Cortex of kidney (tissue), 1 donor: ENCODE results near the gene TBCE.
"Not testable (repeated sequence)": the region's sequence is repeated elsewhere in the genome, so short reads cannot be mapped to it uniquely, and the experiment has no call there.

Experiments used
- DNase-seq: peaks from one replicate; lab custom pipeline; 2025; lab: John Stamatoyannopoulos, UW

Gene TBCE

DNA sequence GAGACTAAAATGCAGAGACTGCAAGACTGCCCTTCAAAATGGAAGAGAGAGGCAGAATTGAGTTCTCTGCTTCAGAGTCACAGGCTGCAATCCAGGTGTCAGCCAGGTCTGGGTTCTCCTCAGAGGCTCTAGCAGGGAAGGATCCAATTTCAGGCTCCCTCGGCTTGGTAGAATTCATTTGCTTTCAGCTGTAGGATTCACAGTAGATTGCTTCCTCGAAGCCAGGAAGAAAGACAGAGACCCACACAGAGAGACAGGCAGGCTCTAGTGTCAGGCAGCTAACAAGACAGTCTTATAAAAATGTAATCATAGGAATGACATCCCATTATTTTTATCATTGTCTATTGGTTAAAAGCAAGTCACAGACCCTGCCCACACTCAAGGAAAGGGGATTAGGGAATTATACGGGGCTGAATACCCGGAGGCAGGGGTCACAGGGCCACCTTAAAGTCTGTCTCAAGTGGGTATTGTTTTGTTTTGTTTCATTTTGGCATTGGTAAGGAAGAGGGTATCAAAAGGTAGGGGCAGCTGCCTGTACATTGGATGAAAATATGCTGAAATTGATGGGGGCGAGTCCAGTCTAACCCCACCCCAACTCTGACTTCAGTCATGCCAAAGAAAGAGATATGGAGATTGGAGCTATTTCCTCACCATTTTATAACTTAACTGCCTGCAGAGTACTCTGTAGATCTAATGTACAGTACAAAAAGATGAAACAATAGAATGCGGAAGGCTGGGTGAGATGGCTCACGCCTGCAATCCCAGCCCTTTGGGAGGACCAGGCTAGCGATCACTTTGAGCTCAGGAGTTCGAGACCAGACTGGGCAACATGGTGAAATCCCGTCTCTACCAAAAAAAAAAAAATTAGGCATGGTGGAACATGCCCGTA lies 9.5 kb upstream of the TBCE start:
- DNase-seq: no peak

DNA sequence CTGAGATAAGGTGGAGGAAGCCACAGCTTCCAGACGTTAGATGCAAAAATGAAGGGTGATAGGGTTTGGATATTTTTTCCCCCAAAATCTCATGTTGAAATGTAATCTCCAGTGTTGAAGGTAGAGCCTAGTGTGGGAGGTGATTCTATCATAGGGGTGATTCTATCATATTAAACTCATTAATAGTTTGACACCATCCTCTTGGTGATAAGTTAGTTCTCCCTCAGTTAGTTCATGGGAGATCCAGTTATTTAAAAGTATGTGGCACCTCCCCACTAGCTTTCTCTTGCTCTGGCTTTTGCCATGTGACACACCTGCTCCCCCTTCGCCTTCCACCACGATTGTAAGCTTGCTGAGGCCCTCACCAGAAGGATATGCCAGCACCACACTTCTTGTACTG lies 8.3 kb upstream of the TBCE start:
- DNase-seq: no peak

DNA sequence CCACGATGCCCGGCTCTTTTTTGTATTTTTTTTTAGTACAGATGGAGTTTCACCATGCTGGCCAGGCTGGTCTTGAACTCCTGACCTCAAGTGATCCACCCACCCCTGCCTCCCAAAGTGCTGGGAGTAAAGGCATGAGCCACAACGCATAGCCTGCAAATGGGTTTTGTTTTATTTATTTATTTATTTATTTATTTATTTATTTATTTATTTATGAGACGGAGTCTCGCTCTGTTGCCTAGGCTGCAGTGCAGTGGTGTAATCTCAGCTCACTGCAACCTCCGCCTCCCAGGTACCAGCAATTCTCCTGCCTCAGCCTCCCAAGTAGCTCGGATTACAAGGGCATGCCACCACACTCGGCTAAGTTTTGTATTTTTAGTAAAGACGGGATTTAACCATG lies 3.0 kb upstream of the TBCE start:
- not testable (repeated sequence) for DNase-seq

DNA sequence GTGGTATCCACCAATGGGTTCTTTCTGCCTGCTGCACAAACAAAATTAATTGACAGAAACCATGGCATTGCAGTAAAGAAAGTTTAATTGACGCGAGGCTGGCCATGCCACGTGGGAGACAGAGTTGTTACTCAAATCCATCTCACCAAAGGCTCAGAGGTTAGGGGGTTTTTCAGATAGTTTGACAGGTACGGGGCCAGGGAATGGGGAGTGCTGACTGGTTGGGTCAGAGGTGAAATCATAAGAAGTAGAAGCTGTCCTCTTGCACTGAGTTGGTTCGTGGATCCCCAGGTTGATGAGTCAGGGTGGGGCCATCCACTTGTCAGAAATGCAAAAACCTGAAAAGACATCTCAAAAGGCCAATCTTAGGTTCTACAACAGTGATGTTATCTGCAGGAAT lies 941 bp upstream of the TBCE start:
- no peak for DNase-seq

DNA sequence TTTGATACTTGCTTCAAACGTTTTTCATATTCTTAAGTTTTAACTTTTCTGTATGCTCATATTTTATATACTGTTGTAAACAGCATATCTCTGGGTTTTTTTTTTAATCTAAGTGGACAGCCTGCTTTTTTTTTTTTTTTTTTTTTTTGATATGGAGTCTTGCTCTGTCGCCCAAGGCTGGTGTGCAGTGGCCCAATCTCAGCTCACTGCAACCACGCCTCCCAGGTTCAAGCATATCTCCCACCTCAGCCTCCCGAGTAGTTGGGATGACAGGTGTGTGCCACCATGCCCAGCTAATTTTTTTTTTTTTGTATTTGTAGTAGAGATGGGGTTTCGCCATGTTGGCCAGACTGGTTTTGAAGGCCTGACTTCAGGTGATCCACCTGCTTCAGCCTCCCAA lies 1.2 kb downstream of the TBCE start:
- DNase-seq: no peak

DNA sequence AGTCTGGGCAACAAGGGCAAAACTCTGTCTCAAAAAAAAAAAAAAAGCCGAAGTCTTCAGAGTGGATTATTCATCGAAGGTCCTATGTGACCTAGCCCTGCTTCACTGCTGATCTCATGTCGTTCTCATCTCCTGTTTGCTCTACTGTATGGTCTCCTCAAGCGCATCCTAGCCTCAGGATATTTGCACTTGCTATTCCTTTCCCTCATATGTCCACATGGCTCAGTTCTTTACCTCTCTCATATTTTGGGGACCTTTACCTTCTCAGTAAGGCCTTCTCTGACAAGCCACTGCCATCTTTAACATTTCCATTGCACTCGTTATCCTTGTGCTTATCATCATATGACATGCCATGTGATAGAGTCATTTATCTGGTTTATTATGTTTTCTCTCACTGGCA lies 2.6 kb downstream of the TBCE start:
- DNase-seq: no peak

DNA sequence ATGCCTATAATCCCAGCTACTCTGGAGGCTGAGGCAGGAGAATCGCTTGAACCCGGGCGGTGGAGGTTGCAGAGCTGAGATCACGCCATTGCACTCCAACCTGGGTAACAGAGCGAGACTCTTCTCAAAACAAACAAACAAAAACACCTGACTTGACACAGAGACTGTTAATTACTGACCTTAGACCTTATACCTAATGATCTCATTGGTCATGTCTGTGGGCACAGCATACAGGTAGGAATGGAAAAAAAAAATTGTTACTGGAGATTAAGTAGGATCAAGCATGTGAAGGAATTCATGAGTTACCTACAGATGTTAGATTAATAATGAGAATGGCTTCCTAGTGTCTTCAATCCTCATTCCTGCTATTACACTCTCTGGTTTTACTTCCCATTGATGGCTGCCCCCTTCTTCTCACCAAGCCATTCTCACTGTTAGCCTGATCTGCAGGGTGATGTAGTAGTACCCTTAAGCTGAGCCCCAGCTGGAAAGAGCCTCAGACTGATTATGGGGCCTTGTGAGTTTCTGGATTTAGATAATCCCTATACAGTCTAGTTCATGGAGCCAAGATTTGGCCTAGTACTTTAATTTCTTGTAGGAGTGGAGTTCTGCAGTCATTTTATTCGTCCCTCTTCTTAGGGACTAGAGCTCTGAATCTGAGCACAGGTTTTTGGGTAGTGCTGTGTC lies 8.8 kb downstream of the TBCE start:
- DNase-seq: no peak

DNA sequence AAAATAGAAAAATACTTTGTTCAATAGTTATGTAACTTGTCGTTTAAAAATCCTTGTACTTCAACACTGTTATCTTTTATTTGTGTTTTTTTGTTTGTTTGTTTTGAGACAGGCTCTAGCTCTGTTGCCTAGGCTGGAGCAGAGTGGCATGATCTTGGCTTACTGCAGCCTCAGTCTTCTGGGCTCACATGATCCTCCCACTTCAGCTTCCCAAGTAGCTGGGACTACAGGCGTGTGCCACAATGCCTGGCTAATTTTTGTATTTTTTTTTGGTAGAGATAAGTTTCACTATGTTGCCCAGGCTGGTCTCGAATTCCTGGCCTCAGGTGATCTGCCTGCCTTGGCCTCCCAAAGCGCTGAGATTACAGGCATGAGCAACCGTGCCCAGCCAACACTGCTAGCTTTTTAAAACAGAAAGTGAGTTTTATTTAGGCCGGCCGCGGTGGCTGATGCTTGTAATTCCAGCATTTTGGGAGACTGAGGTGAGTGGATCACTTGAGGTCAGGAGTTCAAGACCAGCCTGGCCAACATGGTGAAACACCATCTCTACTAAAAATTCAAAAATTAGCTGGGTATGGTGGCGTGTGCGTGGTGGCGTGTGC lies 11.0 kb downstream of the TBCE start:
- not testable (repeated sequence) for DNase-seq

DNA sequence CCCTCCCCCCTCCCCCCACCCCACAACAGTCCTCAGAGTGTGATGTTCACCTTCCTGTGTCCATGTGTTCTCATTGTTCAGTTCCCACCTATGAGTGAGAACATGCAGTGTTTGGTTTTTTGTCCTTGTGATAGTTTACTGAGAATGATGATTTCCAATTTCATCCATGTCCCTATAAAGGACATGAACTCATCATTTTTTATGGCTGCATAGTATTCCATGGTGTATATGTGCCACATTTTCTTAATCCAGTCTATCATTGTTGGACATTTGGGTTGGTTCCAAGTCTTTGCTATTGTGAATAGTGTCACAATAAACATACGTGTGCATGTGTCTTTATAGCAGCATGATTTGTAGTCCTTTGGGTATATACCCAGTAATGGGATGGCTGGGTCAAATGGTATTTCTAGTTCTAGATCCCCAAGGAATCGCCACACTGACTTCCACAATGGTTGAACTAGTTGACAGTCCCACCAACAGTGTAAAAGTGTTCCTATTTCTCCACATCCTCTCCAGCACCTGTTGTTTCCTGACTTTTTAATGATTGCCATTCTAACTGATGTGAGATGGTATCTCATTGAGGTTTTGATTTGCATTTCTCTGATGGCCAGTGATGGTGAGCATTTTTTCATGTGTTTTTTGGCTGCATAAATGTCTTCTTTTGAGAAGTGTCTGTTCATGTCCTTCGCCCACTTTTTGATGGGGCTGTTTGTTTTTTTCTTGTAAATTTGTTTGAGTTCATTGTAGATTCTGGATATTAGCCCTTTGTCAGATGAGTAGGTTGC lies 14.9 kb downstream of the TBCE start:
- not testable (repeated sequence) for DNase-seq

DNA sequence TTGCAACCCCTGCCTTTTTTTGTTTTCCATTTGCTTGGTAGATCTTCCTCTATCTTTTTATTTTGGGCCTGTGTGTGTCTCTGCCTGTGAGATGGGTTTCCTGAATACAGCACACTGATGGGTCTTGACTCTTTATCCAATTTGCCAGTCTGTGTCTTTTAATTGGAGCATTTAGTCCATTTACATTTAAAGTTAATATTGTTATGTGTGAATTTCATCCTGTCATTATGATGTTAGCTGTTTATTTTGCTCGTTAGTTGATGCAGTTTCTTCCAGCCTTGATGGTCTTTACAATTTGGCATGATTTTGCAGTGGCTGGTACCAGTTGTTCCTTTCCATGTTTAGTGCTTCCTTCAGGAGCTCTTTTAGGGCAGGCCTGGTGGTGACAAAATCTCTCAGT lies 18.4 kb downstream of the TBCE start:
- not testable (repeated sequence) for DNase-seq

DNA sequence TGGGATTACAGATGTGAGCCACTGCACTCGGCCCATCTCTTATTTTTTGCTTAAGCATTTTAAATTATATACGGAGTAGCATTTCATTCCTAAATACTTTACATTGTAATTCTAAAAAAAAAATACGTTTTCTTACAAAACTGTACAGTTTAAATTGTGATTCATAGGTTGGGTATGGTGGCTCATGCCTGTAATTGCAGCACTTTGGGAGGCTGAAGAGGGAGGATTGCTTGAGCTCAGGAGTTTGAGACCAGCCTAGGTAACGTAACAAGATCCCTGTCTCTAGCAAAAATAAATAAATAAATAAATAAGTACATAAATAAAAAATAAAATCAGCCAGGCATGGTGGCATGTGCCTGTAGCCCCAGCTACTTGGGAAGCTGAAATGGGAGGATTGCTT lies 24.6 kb downstream of the TBCE start:
- DNase-seq: no peak

DNA sequence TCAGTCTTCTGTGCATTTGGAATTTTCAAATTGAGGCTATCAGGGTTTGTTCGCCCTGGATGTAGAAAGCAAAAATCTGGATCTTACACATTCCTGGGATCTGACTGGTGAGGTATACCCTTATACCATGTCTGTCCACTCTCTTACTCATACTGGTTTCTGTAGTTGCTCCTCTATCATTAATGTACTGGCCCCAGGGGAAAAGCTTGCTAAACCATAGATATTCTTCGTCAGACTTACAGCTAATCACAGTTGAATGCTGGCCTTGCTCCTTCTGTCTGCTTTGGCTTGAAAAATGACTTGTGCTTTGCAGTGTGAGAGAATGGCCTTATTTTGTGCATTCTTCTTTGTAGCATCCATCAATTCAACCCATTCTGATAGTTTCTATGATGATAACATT lies 30.5 kb downstream of the TBCE start:
- DNase-seq: no peak

DNA sequence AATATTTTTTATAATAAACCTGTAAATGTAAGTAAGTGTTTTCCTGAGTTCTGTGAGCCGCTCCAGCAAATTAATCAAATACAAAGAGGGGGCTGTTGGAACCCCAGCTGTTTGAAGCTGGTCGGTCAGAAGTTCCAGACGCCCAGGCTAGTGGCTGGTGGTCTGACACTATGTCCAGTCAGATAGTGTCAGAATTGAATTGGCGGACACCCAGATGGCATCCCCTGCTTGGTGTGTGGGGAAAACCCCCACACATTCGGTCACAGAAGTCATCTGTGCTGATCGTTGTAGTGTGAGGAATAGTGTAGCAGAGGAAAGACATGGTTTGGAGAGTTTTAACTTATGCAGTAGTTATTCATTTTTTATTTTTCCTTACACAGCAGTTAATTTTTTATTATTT lies 32.4 kb downstream of the TBCE start:
- no peak for DNase-seq

DNA sequence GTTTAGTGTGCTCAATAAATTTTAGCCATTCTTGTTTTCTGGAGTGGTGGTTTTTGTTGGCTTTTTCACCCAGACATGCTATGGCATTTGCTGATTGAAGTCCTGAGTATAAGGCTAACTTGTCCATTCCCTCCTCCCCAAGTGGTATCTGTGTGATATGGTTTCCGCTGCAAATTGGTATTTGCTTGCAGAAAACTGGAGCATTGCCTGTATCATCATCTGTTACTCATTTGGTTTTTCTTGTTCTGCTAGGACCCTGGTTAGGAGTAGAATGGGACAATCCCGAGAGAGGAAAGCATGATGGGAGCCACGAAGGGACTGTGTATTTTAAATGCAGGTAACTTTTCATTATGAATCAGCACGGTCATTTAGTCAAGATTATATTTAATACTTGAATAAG lies 34.0 kb downstream of the TBCE start:
- no peak for DNase-seq

DNA sequence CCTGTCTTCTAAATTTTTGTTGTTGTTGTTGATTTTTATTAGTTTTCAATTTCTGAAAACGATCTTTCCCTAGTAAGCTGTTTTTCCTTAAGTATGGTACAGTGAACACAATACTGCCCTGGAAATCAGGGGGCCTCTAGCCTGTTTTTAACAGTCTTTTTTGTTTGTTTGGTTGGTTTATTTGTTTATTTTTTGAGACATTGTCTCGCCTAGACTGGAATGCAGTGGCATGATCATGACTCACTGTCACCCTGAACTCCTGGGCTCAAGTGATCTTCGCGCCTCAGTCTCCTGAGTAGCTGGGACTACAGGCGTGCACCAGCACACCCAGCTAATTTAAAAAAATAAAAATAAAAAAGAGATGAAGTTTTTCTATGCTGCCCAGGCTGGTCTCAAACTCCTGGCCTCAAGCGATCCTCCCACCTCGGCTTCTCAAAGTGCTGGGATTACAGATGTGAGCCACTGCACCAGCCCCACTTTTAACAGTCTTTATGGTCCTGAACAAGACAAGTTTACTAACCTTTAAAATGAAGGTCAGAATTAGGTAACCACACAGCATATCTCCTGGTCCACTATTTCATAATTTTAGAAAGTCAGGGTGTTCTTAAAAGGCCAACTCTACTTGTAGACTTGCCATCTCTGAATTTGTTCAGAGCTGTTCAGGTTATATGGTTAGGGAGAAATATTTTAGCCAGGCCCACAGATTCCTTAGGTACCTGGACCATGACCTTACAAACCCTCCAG lies 35.4 kb downstream of the TBCE start:
- no peak for DNase-seq

DNA sequence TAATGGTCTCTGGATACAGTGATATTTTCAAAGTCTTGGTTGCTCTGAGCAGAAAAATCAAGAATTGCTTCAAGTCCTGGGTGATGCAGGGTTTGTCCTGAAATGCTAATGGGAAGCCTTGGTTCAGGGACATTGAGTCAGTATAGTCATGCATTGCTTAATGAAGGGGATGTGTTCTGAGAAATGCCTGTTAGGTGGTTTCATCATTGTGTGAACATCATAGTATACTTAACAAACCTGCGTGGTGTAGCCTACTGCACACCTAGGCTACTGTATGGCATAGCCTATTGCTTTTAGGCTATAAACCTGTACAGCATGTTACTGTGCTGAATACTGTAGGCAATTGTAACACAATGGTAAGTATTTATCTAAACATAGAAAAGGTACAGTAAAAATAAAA lies 36.4 kb downstream of the TBCE start:
- DNase-seq: no peak

DNA sequence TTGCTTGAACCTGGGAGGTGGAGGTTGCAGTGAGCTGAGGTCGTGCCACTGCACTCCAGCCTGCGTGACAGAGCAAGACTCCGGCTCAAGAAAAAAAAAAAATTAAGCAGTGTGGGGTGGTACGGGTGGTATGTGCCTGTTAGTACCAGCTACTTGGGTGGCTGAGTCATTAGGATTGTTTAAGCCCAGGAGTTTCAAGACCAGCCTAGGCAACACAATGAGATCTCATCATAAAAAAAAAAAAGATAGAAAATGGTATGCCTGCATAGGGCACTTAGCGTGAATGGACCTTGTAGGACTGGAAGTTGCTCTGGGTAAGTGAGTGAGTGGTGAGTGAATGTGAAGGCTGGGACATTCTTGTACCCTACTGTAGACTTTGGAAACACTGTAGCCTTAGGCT lies 37.0 kb downstream of the TBCE start:
- DNase-seq: no peak

DNA sequence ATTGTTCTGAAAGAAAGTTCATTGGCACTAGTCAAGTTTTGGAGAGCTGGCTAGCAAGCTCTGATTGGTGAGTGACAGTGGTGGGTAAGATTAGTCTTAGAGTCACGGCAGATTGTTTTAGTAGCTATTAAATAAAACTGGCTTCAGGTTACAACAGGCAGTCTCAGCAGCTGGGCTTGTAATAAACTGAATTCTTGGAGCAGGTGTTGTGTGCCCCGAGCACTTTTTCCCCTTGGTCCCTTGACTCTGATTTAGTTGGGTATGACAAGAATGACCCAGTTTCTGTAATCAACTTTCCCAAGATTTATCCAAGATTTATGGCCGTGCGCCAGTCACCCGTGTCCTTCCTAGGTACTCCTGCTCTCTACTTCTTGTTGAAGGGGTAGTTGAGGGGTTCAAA lies 40.2 kb downstream of the TBCE start:
- DNase-seq: no peak

DNA sequence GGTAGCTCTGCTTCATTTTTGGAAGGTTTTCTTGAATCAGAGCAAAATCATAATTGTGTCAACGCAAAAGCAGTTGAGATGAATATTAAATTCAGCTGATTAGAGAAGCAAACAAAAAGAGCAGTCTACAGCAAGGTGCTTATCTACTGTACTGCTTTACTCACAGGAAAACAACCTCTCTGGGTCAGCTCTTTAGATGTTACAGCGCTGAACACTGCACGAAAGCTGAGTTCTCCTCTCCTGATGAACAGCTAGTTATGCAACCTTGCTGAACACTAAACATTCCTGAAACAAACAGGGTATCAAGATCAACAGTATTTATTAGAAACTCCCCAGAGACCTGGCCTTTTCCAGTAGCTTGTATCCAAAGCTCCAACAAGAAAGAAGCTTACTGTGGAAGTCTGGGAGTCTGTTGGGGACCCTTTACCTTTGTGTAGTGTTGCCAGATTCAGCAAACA lies 41.3 kb downstream of the TBCE start:
- no peak for DNase-seq

DNA sequence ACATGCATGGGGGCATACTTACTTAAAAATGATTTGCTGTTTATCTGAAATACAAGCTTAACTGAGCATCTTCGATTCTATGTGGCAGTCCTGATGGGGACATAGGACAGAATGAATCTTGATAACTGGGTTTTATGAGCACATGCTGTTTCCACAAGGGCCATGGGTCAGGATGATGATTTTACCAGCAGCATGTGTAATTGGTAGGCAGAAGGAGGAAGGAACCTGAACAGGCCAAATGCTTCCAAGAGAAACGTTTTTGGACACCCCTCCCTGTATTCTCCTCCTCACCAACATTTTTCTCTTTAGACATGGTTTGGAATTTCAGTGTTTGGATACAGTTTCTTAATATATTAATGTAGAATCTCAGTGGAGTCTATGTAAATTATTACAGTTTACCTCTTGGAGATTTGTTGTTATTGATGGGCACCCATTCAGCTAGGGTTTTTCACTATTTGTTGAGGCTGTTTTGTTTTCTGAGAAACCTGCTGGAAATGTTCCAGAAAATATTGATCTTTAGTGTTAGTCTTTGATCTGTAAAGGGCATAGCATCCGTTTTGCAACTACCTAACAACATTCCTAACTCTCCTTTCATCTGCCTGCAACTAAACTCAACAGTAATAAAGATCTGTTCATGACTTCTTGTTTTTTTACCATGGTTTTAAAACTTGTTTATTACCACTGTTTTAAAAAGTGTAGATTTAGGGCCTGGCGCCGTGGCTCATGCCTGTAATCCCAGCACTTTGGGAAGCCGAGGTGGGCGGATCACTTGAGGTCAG lies 42.0 kb downstream of the TBCE start:
- DNase-seq: no peak

DNA sequence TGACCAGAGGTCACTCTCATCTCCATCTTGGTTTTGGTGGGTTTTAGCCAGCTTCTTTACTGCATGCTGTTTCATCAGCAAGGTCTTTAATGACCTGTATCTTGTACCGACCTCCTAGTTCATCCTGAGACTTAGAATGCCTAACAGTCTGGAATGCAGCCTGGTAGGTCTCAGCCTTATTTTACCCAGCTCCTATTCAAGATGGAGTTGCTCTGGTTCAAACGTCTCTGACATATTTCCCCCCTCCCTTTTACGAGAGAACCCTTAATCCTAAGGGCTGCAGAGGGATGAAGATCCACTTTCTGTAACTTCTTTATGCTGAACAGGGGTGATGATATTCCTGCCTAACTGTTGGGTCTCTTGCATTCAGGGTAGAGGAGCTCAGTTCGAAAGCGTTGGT lies 43.2 kb downstream of the TBCE start:
- no peak for DNase-seq
